CD1c-positive myeloid dendritic cell (primary cell): Measurements from ENCODE around the gene JAK2.

Experiments
- DNase-seq: peaks from one replicate; pipeline ENCODE4 v3.0.0-alpha.2; 2016; ENCODE audit errors: extremely low spot score

JAK2 gene

DNA sequence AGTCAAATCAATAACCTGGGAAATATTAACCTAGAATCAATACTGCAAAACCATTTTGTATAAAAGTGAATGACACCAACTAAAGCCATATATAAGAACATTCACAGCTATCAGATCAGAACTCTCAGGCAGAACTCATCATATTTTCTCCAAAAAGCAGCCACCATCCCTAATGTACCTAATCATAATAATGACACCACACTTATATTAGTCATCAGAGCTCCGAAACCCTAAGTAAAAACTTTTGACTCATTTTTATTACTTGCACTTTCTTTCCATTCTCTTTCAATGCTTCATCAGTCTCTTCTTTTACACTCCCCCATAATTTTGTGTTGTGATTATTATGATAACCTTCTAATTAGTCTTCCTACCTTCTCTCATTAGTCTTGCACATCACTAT, 155.1 kb downstream of the JAK2 start:
- DNase-seq: no peak

DNA sequence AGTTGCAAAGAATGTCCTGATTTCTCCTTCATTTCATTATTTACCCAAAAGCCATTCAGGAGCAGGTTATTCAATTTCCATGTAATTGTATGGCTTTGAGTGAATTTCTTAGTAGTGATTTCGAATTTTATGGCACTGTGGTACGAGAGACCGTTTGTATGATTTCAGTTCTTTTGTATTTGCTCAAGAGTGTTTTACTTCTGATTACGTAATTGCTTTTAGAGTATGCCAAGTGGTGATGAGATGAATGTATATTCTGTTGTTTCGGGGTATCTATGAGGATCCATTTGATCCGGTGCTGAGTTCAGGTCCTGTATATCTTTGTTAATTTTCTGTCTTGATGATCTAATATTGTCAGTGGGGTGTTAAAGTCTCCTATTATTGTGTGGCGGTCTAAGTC, 159.1 kb downstream of the JAK2 start:
- DNase-seq: no peak

GRCh38 chr9:5146241-5146640, 161.2 kb downstream of the JAK2 start:
- DNase-seq: no peak
